Astrocyte (in vitro differentiated cells and primary cell): ENCODE measurements around the gene CRLF2. TPM values are rescaled to one million over a fixed set of nuclear protein-coding genes. Genes with fewer than 3 reads are reported as not detected.

Experiments
- DNase-seq: peaks from one replicate; pipeline ENCODE4 v3.0.0-alpha.2; 2010; ENCODE audit warnings: low read depth
- FAIRE-seq: peaks from 2 replicates; lab custom pipeline; 2011; peaks lifted over from hg19 to GRCh38; lab: Jason Lieb, UNC
- H2AFZ ChIP-seq: 2 replicates; pipeline ENCODE4 v1.6.0; 2012; ENCODE audit warnings: low read depth, low read length, inconsistent platforms
- H3K27ac ChIP-seq: 2 replicates; pipeline ENCODE4 v1.5.1; 2011; ENCODE audit warnings: low read depth, low read length, inconsistent platforms
- H3K27me3 ChIP-seq: 2 replicates; pipeline ENCODE4 v1.6.0; 2011; ENCODE audit warnings: low read length, inconsistent platforms; ENCODE audit not compliant: insufficient read depth
- H3K36me3 ChIP-seq: 2 replicates; pipeline ENCODE4 v1.5.1; 2011; ENCODE audit warnings: low read length, inconsistent platforms; ENCODE audit not compliant: insufficient read depth
- H3K4me1 ChIP-seq: 2 replicates; pipeline ENCODE4 v1.5.1; 2011; ENCODE audit warnings: low read length, inconsistent platforms; ENCODE audit not compliant: insufficient read depth
- H3K4me2 ChIP-seq: 2 replicates; pipeline ENCODE4 v1.6.0; 2012; ENCODE audit warnings: low read length, inconsistent platforms
- H3K4me3 ChIP-seq: 2 replicates; pipeline ENCODE4 v1.5.1; 2011; ENCODE audit warnings: low read depth, mild to moderate bottlenecking, low read length, inconsistent platforms; ENCODE audit not compliant: insufficient read depth
- H3K79me2 ChIP-seq: 2 replicates; pipeline ENCODE4 v1.6.0; 2012; ENCODE audit warnings: mild to moderate bottlenecking, low read length, inconsistent platforms; ENCODE audit not compliant: insufficient read depth
- H3K9ac ChIP-seq: 2 replicates; pipeline ENCODE4 v1.6.0; 2012; ENCODE audit warnings: mild to moderate bottlenecking, low read length, inconsistent platforms
- H3K9me3 ChIP-seq: 2 replicates; pipeline ENCODE4 v1.5.1; 2012; ENCODE audit warnings: low read depth, mild to moderate bottlenecking, low read length, inconsistent platforms; ENCODE audit not compliant: insufficient read depth
- H4K20me1 ChIP-seq: 2 replicates; pipeline ENCODE4 v1.6.0; 2012; ENCODE audit warnings: low read length, inconsistent platforms; ENCODE audit not compliant: insufficient read depth
- H3K27ac Mint-ChIP-seq: one replicate; pipeline ENCODE4 v1.8.0; 2021; ENCODE audit warnings: mild to moderate bottlenecking, mixed read lengths; ENCODE audit not compliant: unreplicated experiment
- H3K27me3 Mint-ChIP-seq: one replicate; pipeline ENCODE4 v1.8.0; 2021; ENCODE audit warnings: low read depth, mixed read lengths; ENCODE audit not compliant: unreplicated experiment
- H3K36me3 Mint-ChIP-seq: one replicate; pipeline ENCODE4 v1.8.0; 2021; ENCODE audit warnings: low read depth, mixed read lengths; ENCODE audit not compliant: unreplicated experiment
- H3K4me1 Mint-ChIP-seq: one replicate; pipeline ENCODE4 v1.8.0; 2021; ENCODE audit warnings: low read depth, mixed read lengths; ENCODE audit not compliant: unreplicated experiment
- H3K4me3 Mint-ChIP-seq: one replicate; pipeline ENCODE4 v1.8.0; 2021; ENCODE audit warnings: mild to moderate bottlenecking, moderate library complexity, mixed read lengths; ENCODE audit not compliant: unreplicated experiment
- H3K9me3 Mint-ChIP-seq: one replicate; pipeline ENCODE4 v1.8.0; 2021; ENCODE audit warnings: mild to moderate bottlenecking, mixed read lengths; ENCODE audit not compliant: unreplicated experiment
- EZH2 ChIP-seq: IDR thresholded peaks from 2 replicates; pipeline ENCODE4 v1.6.1; 2012; ENCODE audit warnings: mild to moderate bottlenecking, low read length, inconsistent platforms; ENCODE audit not compliant: insufficient read depth
- total RNA-seq: library from RNA; stranded (reverse); gene quantifications from 2 replicates; pipeline ENCODE4 v1.2.1, GENCODE V29; 2021
- TF ChIP-seq, protein P1 (sequence below): IDR thresholded peaks from 2 replicates; pipeline ENCODE4 v1.5.1; 2011; ENCODE audit warnings: low read depth, mild to moderate bottlenecking, inconsistent platforms, low read length, moderate library complexity; ENCODE audit not compliant: insufficient read depth

Gene CRLF2
- total RNA-seq, 1 donor from 2014 or later = not detected

- Mint-ChIP-seq H3K27ac (no peak overlapping the region), H3K27me3 (no peaks in the 10 kb centered on the region), H3K4me1 (no peaks in the 10 kb centered on the region), H3K9me3 (peaks cover 9% of the 10 kb centered on the region), H3K36me3 (no peaks in the 10 kb centered on the region), H3K4me3 (no peak overlapping the region)
- no peaks in the 10 kb centered on the region for H3K79me2 ChIP-seq
- no peaks in the 10 kb centered on the region for H3K9me3 ChIP-seq
- H3K4me3 ChIP-seq = no peak overlapping the region
- H3K27me3 ChIP-seq = no peaks in the 10 kb centered on the region
- no peaks in the 10 kb centered on the region for H4K20me1 ChIP-seq
- TF ChIP-seq, protein P1, sequence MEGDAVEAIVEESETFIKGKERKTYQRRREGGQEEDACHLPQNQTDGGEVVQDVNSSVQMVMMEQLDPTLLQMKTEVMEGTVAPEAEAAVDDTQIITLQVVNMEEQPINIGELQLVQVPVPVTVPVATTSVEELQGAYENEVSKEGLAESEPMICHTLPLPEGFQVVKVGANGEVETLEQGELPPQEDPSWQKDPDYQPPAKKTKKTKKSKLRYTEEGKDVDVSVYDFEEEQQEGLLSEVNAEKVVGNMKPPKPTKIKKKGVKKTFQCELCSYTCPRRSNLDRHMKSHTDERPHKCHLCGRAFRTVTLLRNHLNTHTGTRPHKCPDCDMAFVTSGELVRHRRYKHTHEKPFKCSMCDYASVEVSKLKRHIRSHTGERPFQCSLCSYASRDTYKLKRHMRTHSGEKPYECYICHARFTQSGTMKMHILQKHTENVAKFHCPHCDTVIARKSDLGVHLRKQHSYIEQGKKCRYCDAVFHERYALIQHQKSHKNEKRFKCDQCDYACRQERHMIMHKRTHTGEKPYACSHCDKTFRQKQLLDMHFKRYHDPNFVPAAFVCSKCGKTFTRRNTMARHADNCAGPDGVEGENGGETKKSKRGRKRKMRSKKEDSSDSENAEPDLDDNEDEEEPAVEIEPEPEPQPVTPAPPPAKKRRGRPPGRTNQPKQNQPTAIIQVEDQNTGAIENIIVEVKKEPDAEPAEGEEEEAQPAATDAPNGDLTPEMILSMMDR = no peak
- no peak for TF ChIP-seq EZH2
- no peak overlapping the region for H2AFZ ChIP-seq
- H3K4me1 ChIP-seq = no peaks in the 10 kb centered on the region
- no peaks in the 10 kb centered on the region for H3K36me3 ChIP-seq
- DNase-seq = no peak
- no peak for FAIRE-seq
- peak overlapping the region; percentile 31 for H3K9ac ChIP-seq
- H3K4me2 ChIP-seq = peak overlapping the region; percentile 22
- H3K27ac ChIP-seq = peak overlapping the region; percentile 58
These were observed 4.9 kb downstream of the CRLF2 start for GRCh38 chrX:1207496-1208025.

GRCh38 chrX:1205681-1206611 is 6.5 kb downstream of the CRLF2 start:
- no peaks in the 10 kb centered on the region for H3K27me3 ChIP-seq
- peak overlapping the region; percentile 57 for H2AFZ ChIP-seq
- H3K36me3 Mint-ChIP-seq = no peaks in the 10 kb centered on the region
- peak overlapping the region; percentile 75 for H3K4me2 ChIP-seq
- H3K4me1 ChIP-seq = no peaks in the 10 kb centered on the region
- no peaks in the 10 kb centered on the region for H3K4me1 Mint-ChIP-seq
- H3K27ac ChIP-seq = no peak overlapping the region
- no peaks in the 10 kb centered on the region for H3K79me2 ChIP-seq
- H3K36me3 ChIP-seq = no peaks in the 10 kb centered on the region
- H3K27me3 Mint-ChIP-seq = no peaks in the 10 kb centered on the region
- H3K4me3 Mint-ChIP-seq = no peak overlapping the region
- H3K9ac ChIP-seq = no peak overlapping the region
- H3K9me3 ChIP-seq = no peaks in the 10 kb centered on the region
- H4K20me1 ChIP-seq = no peaks in the 10 kb centered on the region
- peaks cover 9% of the 10 kb centered on the region for H3K9me3 Mint-ChIP-seq
- peak; percentile 83 for FAIRE-seq
- H3K27ac Mint-ChIP-seq = no peak overlapping the region
- peak; percentile 76 for DNase-seq
- peak overlapping the region; percentile 38 for H3K4me3 ChIP-seq
- no peak for TF ChIP-seq EZH2
- TF ChIP-seq, protein P1 = no peak

GRCh38 chrX:1202251-1202650 is 10.2 kb downstream of the CRLF2 start:
- no peaks in the 10 kb centered on the region for H3K4me1 ChIP-seq
- H3K4me3 ChIP-seq = no peak overlapping the region
- H2AFZ ChIP-seq = no peak overlapping the region
- Mint-ChIP-seq H3K4me1 (no peaks in the 10 kb centered on the region), H3K27me3 (no peaks in the 10 kb centered on the region), H3K9me3 (peaks cover 2% of the 10 kb centered on the region), H3K27ac (no peak overlapping the region), H3K4me3 (no peak overlapping the region), H3K36me3 (no peaks in the 10 kb centered on the region)
- H3K9ac ChIP-seq = no peak overlapping the region
- no peaks in the 10 kb centered on the region for H3K36me3 ChIP-seq
- H3K9me3 ChIP-seq = no peaks in the 10 kb centered on the region
- TF ChIP-seq EZH2 = no peak
- TF ChIP-seq, protein P1 = no peak
- no peaks in the 10 kb centered on the region for H4K20me1 ChIP-seq
- H3K79me2 ChIP-seq = no peaks in the 10 kb centered on the region
- FAIRE-seq (no peak), DNase-seq (no peak)
- no peaks in the 10 kb centered on the region for H3K27me3 ChIP-seq
- no peak overlapping the region for H3K4me2 ChIP-seq
- H3K27ac ChIP-seq = no peak overlapping the region
